Ecto neural progenitor cell (in vitro differentiated cells): Measurements from ENCODE around the gene ADAM17.

Experiments
- DNase-seq: peaks from one replicate; pipeline ENCODE4 v3.0.0-alpha.2; 2018; ENCODE audit warnings: low spot score

The ADAM17 gene

DNA sequence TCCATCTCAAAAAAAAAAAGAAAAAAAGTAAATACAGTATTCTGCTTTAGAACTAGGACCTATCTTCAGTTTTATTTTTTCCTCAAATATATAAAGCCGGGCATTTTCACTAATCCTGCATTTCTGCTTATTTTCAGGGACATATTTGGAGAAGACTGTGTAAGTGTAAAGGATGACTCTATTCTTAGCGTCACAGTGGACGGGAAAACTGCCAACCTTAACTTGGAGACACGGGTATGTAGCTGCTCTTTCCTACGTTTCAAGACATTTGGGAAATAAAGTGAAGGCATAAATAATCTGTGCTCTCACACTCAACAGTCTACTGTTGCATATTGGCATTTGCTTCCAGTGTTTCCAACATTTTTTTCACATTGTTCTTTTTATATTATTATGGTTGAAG, 84.4 kb downstream of the ADAM17 start:
- DNase-seq = no peak

DNA sequence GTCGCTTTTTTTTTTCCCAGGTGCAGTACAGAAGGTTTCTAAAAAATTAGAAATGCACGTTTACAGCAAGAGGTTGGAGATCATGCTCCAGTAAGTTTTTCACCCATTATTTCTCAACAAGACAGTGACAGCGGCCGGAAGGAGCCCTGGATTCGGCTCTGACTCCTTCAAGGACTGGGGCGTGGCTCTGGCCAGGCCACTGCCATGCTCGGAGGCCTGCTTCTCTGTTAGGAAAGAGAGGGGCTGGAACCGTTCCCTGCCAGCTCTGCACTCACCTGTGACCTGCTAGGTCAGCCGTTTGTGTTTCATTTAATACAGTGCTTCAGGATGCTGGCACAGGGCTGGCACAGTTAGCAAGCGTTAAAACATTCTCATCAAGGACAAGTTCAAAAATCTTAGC, 87.9 kb downstream of the ADAM17 start:
- no peak for DNase-seq

DNA sequence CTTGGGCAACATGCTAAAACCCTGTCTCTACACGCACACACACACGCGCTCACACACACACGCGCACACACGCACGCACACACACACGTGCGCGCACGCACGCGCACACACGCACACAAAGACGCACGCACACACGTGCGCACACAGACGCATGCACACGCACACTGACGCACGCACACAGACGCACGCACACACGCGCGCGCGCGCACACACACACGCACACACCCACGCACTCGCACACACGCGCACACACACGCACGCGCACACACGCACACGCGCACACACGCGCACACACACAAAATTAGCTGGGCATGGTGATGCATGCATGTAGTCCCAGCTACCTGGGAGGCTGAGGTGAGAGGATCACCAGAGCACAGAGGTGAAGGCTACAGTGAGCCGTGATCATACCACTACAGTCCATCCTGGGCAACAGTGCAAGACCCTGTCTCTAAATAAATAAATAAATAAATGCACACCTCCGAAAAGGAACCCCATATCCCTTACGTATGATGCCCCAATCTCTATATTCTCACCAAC, 89.4 kb downstream of the ADAM17 start:
- DNase-seq = no peak

DNA sequence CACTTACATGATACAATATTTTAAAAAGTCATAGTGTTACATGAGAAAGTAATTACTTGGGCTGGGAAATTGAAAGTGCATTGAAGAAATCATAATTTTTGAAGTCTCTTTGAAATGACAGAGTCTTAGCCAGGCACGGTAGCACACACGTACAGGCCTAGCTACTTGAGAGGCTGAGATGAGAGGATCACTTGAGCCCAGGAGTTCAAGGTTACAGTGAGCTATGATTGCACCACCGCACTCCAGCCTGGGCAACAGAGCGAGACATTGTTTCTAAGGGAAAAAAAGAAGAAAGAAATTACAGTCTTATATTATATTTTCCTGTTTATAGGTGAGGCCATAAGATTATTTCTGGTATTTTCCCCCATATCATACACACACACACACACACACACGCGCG, 90.5 kb downstream of the ADAM17 start:
- no peak for DNase-seq

- DNase-seq = no peak
These were observed 92.0 kb downstream of the ADAM17 start for GRCh38 chr2:9463698-9464034.

DNA sequence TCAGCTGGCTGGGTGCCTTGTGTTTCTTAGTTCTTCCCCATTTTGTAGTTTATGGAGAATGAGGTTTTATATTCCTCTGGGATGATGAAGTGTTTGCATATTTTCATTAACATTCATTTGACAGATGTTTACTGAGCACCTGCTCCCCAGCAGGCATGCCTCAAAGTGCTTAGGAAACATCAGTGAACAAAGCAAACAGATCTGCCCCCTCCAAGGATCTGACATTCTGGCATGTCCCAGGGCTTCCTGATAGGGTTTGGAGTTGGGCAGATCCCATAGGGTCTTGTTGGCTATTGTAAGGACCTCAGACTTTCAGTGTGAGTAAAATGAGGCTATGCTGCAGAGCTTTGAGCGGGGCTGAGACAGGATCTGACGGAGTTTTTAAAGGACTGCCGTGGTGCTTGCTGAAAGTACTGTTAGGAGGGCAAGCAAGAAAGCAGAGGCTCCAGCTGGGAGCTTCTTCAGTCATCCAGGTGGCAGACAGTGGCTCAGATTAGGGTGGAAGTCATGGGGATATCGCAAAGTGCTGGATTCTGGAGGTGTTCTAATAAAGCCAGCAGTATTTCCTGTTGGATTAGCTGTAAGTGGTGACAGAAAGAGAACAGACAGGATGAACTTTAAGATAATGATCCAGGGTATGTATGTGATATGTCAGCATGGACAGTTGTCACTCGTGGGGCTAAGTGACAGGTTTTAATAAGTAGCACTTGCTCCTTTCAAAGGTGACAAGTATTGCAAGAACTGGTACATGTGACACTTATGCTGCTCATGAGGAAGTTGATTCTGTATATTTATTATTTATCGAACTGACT, 92.5 kb downstream of the ADAM17 start:
- DNase-seq = no peak

DNA sequence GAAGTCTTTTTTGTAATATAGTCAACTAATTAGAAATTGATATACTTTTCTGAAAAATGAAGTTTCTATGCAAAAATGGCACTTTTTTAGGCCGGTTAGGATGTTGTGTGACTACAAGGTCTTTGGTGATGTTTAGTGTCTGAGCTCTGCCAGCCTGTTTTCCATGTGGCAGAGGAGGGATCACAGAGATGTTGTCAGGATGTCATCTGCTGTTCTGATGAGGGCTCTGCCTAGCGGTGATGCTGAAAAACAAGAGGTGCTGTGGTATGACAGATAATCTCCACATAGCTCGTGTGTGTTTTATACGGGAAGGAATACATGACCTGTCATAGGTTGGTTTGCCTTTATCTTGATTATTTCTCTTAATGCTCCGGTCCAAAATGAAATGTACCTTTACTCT, 93.3 kb downstream of the ADAM17 start:
- no peak for DNase-seq

DNA sequence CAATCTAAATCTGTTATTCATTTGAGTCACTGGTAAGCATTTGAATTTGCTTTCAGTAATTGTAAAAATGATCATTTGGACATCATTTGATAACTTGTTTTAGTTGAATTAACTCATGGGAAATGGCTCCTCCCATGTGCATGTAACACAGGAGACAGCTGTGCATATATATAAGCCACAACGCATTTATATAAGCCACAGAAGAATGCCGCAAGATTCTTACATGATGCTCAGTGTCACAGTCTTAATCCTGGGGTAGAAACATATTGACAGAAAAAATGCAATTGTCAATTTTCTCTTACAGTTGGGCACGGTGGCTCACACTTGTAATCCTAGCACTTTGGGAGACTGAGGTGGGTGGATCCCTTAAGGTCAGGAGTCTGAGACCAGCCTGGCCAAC, 94.6 kb downstream of the ADAM17 start:
- no peak for DNase-seq

DNA sequence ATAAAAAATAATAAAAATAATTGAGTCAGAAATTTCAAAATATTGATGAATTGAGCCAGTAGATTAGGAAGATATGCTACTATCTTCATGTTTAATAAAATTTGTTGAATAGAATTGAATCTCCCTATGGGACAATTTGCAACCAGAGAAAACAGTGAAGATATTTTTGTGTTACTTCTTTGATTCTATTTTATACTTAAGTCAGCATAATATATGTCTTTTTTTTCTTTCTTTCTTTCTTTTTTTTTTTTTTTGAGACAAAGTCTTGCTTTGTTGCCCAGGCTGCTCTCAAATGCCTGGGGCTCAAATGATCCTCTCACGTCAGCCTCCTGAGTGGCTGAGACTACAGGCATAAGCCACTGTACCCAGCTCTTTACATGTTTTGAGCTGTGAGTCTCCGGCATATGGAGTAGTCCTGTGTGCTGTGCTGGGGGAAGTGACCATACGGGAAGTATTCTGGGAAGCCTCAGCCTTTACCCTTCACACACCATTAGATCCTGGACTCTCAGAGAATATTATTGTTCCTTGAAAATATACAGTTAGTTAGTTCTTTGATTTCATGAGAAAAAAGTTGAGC, 95.1 kb downstream of the ADAM17 start:
- DNase-seq = no peak

DNA sequence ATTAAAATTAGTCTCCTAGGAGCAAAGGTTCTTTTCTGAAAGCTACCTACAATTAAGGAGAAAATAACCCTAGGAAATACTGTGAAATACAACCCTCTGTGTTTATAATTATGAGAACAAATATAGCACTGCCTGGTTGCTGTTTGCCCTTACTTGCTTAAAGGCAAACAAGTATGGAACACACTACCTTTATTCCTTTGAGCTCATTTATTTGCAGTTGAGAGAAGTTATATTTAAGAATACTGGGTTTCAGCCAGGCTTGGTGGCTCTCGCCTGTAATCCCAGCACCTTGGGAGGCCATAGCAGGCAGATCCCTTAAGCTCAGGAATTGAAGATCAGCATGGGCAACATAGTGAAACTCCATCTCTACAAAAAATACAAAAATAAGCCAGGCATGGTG, 104.4 kb downstream of the ADAM17 start:
- DNase-seq = no peak

DNA sequence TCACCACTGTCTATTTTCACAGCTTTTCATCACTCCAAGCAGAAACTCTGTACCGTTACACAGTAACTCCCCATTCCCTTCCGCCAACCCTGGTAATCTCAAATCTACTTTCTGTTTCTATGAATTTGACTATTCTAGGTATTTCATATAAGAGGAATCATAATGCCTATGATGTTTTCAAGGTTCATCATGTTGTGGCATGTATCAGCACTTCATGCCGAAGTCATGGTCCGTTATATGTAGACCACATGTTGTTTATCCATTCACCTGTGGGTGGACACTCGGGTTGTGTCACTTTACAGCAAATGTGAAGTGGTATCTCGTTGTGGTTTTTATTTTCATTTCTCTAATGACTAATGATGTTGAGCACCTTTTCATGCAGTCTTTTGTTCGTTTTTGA, 110.5 kb downstream of the ADAM17 start:
- no peak for DNase-seq

DNA sequence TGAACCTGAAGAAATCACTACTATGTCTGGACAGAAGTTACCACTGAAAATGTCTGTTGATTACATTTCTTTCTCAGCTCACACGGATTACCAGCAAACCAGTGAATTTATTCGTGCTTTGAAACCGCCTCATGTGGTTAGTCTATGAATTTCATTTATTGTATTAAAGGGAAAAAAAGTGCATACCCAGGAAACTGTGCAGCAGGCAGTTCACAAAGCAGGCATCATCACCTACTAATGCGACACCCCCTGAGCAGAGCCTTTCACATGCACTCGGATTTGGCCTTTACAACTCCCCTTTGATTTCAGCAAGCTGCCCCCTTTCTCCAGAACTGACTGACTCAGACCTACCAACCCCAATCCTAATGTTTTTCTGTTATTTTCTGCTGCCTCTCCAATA, 112.1 kb downstream of the ADAM17 start:
- no peak for DNase-seq

GRCh38 chr2:9441556-9441955, 114.1 kb downstream of the ADAM17 start:
- DNase-seq = no peak

- no peak for DNase-seq
These were observed 115.4 kb downstream of the ADAM17 start for GRCh38 chr2:9440058-9440727.

DNA sequence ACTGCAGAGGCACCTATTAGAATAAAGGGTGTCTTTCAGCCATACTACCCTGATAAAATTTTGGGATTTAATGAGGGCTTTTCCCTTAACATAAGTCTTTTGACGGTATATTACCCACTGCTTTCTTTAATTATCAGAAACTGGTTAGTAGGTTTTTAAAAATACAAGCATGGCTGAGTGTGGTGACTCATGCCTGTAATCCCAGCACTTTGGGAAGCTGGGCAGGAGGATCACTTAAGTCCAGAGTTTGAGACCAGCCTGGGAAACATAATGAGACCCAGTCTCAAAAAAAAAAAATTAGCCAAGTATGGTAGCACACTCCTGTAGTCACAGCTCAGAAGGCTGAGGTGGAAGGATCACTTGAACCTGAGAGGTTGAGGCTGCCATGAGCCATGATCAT, 116.1 kb downstream of the ADAM17 start:
- DNase-seq = no peak
